Activated CD4-positive, alpha-beta T cell treated with anti-CD3 and anti-CD28 coated beads for 24 hours (primary cell): ENCODE measurements around the gene MANSC1.

ENCODE experiments used
- DNase-seq, 2 donors: peaks; one replicate each; pipeline ENCODE4 v3.0.0-alpha.2; 2020; ENCODE audit warnings: low read depth in 2 of 2

The MANSC1 gene

GRCh38 chr12:12349711-12350665 is at the start of gene MANSC1:
Gene MANSC1 (minus strand): TSS chr12:12350242. CDS start chr12:12343314, 6,928 bp downstream.
- DNase-seq, result peak in 1 of 2 donors; percentile 43

DNA sequence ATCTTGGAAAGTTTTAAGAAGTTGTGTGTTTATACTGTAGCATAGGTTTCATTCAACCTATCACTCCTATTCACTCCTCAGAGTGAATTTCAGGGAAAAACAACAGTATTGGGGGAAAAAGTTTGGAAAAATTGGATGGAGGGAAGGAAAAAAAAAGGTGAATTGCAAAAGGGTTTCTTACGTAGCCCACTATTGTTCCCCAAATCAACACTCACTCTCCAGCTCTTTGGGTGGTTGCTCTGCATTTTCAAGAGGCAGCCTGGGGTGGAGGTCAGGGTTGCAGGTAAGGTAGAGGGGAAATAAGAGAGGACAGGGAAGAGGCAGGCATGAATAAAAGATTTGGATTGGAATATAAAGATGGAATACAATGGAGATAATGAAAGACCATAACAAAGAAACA is 49.1 kb upstream of the MANSC1 start:
- DNase-seq, result no peak

DNA sequence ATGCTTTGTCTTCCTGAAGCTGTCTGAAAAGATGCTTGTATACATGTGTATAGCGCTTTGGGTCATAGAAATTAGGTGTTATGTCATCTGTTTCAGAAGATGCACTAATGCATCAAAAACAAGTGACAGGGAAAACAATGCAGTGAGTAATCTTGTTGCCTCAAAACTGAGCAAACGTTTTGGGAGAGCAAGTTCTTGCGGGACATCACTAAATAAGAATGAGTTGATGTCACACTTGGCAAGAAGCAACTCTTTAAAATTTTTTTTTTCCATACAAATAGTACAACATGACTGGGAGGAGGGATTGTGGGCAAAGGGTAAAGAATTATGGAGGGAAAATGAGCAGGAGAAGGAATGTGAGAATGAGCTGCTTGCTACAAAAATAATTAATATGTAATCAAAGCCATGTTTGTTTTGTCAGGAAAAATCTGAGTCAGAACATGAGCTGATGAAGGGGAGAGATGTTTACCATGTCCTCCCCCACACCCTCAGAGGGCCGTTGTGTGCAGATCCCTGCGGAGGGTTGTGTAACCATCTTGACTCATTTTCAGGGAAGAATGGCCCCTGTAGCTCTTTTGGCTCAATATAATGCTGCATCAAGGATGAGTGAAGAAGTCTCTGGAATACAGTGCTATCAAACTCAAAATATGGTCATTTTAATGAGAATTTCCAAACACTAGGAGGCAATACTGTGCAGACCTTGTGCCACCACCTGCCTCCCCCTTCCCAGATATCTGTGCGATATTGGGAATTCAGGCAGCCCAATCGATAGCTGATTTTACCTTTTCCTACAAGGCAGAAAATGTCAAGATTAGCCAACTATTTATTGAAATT is 48.2 kb upstream of the MANSC1 start:
- no peak for DNase-seq

GRCh38 chr12:12397184-12397583 is 47.1 kb upstream of the MANSC1 start:
- no peak for DNase-seq

- DNase-seq, result no peak
These were observed 46.7 kb upstream of the MANSC1 start for GRCh38 chr12:12396694-12397093.

DNA sequence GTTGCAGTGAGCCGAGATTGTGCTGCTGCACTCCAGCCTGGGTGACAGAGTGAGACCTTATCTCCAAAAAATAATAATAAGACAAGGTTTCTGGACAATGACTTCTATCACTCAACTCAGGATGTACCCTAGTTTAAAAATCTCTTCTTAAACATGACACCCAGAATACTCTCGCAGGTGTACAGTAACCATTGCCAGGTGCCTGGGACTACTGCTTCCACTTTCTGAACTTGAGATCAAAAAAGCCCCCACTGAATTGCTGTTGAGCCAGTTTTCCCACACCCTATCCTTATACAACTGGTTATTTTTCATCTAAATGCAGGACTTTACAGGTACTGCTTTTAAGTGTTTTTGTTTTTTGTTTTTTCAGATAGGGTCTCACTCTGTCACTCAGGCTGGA is 43.1 kb upstream of the MANSC1 start:
- DNase-seq, result no peak

DNA sequence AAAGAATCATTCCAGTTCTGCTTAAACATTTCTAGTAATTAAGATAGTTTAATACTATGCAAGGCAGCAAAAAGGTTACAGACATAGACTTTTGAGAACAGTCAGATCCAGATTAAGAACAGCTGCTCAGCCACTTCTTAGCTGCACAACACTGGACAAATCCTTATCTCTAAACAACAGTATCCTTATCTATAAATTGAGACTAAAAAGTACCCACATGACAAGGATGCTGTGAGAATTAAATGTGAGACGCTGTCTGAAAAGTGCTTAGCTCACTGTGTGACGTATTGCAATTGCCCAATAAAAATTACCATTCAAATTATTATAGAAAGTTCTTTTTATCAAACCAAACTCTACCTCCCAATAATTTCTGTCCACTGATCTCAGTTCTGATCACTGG is 42.4 kb upstream of the MANSC1 start:
- no peak for DNase-seq

- DNase-seq, result no peak
These were observed 37.5 kb upstream of the MANSC1 start for GRCh38 chr12:12387501-12387900.

DNA sequence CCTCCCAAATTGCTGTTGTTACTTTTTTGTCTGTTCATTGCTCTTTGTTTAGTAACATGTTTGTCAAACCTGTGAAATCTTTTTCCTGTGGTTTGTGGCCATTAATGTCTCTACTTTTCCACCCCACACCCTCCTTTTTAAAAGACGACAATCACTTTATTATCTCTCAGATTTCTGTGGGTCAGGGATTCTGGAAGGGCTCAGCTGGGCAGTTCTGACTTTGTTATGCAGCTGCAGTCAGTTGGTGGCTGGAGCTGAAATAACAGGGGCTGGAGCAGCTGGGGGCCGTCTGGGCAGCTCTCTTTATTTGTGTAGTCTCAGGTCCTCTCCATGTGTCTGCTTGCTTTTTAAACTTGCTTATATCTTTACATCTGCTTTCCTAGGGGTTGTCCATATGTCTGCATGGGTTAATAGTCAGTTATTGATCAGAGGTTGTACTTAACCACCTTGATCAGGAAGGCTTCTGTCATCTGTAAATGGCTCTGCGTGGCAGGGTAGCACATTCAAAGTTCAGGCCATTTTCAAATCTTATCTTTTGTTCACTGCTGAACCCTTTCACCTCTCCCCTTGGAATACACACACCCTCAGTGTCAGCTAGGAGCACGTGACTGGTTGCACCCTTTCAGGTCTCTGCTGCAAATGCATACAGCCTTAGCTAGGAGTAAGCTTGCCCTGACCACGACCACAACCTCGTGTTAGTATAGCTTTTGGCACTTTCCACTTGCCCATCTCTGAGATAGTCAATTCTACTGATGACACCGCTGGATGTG is 34.7 kb upstream of the MANSC1 start:
- DNase-seq, result peak in 1 of 2 donors; percentile 11

DNA sequence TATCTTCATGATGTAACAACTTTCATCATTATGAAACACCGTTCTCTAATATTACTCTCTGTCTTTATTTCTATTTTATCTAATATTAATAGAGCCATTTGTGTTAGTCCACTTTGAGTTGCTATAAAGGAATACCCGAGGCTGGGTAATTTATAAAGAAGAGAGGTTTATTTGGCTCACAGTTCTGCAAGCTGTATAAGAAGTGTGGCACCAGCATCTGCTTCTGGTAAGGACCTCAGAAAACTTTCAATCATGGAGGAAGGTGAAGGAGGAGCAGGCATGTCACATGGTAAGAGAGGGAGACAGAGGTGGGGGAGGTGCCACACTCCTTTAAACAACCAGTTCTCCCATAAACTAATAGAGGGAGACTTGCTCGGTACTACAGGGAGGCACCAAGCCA is 31.9 kb upstream of the MANSC1 start:
- no peak for DNase-seq

DNA sequence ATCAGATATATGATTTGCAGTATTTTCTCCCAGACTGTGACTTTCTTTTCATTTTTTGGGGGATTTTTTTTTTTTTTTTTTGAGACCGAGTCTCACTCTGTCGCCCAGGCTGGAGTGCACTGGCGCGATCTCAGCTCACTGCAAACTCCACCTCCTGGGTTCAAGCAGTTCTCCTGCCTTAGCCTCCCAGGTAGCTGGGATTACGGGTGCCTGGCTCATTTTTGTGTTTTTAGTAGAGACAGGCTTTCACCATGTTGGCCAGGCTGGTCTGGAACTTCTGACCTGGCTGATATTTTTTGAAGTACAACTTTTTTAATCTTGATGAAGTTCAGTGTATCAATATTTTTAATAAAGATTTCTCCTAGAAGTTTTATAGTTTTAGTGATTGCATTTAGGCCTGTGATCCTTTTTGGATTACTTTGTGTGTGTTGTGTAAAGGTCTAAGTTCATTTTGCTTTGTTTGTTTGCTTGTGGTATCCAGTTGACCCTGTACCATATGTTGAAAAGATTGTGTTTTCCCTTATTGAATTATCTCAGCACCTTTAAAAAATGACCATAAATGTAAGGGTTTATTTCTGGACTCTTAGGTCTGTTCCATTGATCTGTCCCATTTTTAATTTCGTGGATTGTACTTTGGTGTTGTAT is 31.0 kb upstream of the MANSC1 start:
- DNase-seq, result no peak

GRCh38 chr12:12379831-12380730 is 30.0 kb upstream of the MANSC1 start:
- no peak for DNase-seq

DNA sequence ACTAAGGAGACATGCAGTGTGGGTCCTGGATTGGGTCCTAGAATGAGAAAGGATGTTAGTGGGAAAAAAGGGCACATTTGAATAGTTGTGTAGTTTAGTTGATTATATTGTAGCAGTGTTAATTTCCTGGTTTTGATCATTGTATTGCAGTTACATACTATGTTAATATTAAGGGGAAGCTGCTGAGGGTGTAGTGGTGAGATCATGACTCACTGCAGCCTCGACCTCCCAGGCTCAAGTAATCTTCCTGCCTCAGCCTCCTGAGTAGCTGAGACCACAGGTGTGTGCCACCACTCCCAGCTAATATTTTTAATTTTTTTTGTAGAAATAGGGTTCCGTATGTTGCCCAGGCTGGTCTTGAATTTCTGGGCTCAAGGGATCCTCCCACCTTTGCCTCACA is 28.6 kb upstream of the MANSC1 start:
- no peak for DNase-seq

- DNase-seq, result no peak
These were observed 26.8 kb upstream of the MANSC1 start for GRCh38 chr12:12376646-12377448.

DNA sequence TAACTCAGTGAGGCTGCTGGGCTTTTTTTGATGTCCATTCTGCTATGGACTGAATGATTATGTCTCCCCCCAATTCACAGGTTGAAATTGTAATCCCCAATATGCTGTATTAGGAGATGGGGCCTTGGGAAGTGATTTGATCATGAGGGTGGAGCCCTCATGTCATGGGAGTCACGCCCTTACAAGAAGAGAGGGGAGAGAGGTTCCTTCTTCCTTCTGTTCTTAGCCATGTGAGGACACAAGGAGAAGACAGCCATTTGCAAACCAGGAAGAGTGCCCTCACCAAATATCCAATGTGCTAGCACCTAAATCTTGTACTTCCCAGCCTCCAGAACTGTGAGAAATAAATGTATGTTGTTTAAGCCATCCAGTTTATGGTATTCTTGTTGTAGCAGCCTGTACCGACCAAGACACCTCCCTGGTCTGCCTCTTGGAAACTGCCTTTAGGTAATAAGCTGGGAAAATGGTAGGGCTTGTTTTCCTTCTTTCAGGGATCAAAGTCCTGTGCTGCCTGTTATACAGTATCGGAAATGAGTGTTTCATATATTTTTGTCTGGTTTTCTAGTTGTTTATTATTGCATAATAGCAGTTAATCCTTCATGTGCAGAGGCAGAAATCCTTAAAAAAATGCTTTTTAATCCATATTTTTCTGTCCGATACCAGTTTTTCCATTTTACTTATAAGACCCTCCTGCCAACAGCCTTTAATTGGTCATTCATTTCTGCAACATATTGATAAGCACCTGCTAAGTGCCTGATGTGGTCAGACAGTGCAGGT is 23.1 kb upstream of the MANSC1 start:
- DNase-seq, result no peak

DNA sequence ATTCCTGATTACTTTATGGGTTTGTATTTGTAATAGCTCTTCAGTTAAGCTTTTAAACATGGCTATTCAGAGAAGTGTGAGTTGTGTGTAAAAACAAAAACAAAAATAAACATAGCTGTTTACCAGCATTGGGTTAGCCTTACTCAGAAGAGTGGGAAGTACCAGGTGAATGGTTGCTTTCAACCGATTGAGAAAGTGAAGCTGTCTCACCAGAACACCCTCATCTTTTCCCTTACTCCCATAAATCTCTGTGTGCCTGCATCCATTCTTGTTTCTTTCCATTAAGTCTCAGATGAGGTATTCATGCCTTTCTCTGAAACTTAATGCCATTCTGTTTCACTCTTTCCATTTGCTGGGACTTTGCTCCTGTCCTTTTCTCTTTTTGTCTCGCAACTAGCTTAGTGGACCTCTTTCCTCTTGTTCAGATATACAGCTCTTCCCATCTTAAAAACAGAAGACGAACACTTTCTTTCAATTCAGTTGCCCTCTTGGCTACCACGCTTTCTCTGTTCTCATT is 17.5 kb upstream of the MANSC1 start:
- DNase-seq, result no peak

GRCh38 chr12:12366701-12367481 is 16.8 kb upstream of the MANSC1 start:
- DNase-seq, result no peak
